ENCODE results near the gene GALK1. TPM values are rescaled to one million over a fixed set of nuclear protein-coding genes. Genes with fewer than 3 reads are reported as not detected.

GALK1 gene
- total and polyA plus RNA-seq, 9 of the 15 experiments (the other 6 are each of a cell fraction or from before 2014, with no cell fraction given) = 0.45 to 51.6 (median 17.4) TPM

- TF ChIP-seq PHTF2 (CRISPR knock-in tag; IDR thresholded peaks at IDR 0.05) (no peak; the same call in 1 of the 2 replicates), ZFP30 (CRISPR knock-in tag; IDR thresholded peaks at IDR 0.05; ENCODE audit: borderline replicate concordance) (no peak), RFX5 (IDR thresholded peaks at IDR 0.05; ENCODE audit: low read depth, low read length) (no peak), ZNF561 (CRISPR knock-in tag; conservative IDR thresholded peaks at IDR 0.05) (no peak), TRIM25 (IDR thresholded peaks at IDR 0.05; ENCODE audit: borderline replicate concordance) (no peak), ZNF589 (CRISPR knock-in tag; IDR thresholded peaks at IDR 0.05; ENCODE audit: low read depth) (peak; percentile 38; the same call in 1 of the 2 replicates), RBM25 (IDR thresholded peaks at IDR 0.05; ENCODE audit: low read depth, low read length, severe bottlenecking) (no peak), SUPT5H (IDR thresholded peaks at IDR 0.05) (no peak), MCM5 (IDR thresholded peaks at IDR 0.05; ENCODE audit: low read depth) (no peak), TFAP4 (CRISPR knock-in tag; IDR thresholded peaks at IDR 0.05; ENCODE audit: borderline replicate concordance) (no peak), HNRNPLL (IDR thresholded peaks at IDR 0.05; ENCODE audit: low read depth, low read length, poor library complexity, severe bottlenecking) (peak; percentile 3), BRCA1 (IDR thresholded peaks at IDR 0.05) (no peak), BRCA1 (CRISPR knock-in tag; IDR thresholded peaks at IDR 0.05) (no peak), SIRT6 (IDR thresholded peaks at IDR 0.05; ENCODE audit: low read depth, low read length) (no peak), POLR2A (conservative IDR thresholded peaks at IDR 0.05) (peak; percentile 29; the same call in 1 of the 2 replicates), ZNF212 (CRISPR knock-in tag; IDR thresholded peaks at IDR 0.05) (no peak), ZNF3 (CRISPR knock-in tag; IDR thresholded peaks at IDR 0.05) (no peak), GATA2 (CRISPR knock-in tag; IDR thresholded peaks at IDR 0.05) (no peak)
- TF ChIP-seq, protein P1, sequence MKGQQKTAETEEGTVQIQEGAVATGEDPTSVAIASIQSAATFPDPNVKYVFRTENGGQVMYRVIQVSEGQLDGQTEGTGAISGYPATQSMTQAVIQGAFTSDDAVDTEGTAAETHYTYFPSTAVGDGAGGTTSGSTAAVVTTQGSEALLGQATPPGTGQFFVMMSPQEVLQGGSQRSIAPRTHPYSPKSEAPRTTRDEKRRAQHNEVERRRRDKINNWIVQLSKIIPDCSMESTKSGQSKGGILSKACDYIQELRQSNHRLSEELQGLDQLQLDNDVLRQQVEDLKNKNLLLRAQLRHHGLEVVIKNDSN (CRISPR knock-in tag; IDR thresholded peaks at IDR 0.05) = no peak
- TF ChIP-seq, protein P2, sequence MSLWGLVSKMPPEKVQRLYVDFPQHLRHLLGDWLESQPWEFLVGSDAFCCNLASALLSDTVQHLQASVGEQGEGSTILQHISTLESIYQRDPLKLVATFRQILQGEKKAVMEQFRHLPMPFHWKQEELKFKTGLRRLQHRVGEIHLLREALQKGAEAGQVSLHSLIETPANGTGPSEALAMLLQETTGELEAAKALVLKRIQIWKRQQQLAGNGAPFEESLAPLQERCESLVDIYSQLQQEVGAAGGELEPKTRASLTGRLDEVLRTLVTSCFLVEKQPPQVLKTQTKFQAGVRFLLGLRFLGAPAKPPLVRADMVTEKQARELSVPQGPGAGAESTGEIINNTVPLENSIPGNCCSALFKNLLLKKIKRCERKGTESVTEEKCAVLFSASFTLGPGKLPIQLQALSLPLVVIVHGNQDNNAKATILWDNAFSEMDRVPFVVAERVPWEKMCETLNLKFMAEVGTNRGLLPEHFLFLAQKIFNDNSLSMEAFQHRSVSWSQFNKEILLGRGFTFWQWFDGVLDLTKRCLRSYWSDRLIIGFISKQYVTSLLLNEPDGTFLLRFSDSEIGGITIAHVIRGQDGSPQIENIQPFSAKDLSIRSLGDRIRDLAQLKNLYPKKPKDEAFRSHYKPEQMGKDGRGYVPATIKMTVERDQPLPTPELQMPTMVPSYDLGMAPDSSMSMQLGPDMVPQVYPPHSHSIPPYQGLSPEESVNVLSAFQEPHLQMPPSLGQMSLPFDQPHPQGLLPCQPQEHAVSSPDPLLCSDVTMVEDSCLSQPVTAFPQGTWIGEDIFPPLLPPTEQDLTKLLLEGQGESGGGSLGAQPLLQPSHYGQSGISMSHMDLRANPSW (CRISPR knock-in tag; IDR thresholded peaks at IDR 0.05) = no peak
- TF ChIP-seq, protein P3, sequence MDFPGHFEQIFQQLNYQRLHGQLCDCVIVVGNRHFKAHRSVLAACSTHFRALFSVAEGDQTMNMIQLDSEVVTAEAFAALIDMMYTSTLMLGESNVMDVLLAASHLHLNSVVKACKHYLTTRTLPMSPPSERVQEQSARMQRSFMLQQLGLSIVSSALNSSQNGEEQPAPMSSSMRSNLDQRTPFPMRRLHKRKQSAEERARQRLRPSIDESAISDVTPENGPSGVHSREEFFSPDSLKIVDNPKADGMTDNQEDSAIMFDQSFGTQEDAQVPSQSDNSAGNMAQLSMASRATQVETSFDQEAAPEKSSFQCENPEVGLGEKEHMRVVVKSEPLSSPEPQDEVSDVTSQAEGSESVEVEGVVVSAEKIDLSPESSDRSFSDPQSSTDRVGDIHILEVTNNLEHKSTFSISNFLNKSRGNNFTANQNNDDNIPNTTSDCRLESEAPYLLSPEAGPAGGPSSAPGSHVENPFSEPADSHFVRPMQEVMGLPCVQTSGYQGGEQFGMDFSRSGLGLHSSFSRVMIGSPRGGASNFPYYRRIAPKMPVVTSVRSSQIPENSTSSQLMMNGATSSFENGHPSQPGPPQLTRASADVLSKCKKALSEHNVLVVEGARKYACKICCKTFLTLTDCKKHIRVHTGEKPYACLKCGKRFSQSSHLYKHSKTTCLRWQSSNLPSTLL (IDR thresholded peaks at IDR 0.05) = no peak
Observed at GRCh38 chr17:75784473-75785015, 19.6 kb upstream of the GALK1 start, which contains the start of gene UNK (continued).

All from K562 (cell line).